H9 (cell line): ENCODE results near the gene HSPA12A. TPM values are rescaled to one million over a fixed set of nuclear protein-coding genes. Genes with fewer than 3 reads are reported as not detected.

Source experiments
- DNase-seq: peaks from one replicate; pipeline ENCODE4 v3.0.0-alpha.2; 2017
- H2AFZ ChIP-seq: one replicate; pipeline ENCODE4 v1.6.1; 2013; ENCODE audit warnings: mild to moderate bottlenecking, low read length, control low read depth, moderate library complexity
- H2AK5ac ChIP-seq: 2 replicates; pipeline ENCODE4 v1.6.1; 2013; ENCODE audit warnings: low read length, control low read depth, mixed read lengths; ENCODE audit not compliant: insufficient read length
- H2BK120ac ChIP-seq: one replicate; pipeline ENCODE4 v1.6.1; 2013; ENCODE audit warnings: low read depth, mild to moderate bottlenecking, low read length, control low read depth, inconsistent platforms; ENCODE audit not compliant: poor library complexity, severe bottlenecking
- H2BK12ac ChIP-seq: 2 replicates; pipeline ENCODE4 v1.6.1; 2013; ENCODE audit warnings: low read length, control low read depth, mixed read lengths, low read depth; ENCODE audit not compliant: insufficient read length
- H2BK15ac ChIP-seq: 2 replicates; pipeline ENCODE4 v1.6.1; 2013; ENCODE audit warnings: low read depth, low read length, control low read depth
- H2BK20ac ChIP-seq: one replicate; pipeline ENCODE4 v1.6.1; 2013; ENCODE audit warnings: low read depth, mild to moderate bottlenecking, low read length, control low read depth, inconsistent platforms; ENCODE audit not compliant: poor library complexity, severe bottlenecking
- H2BK5ac ChIP-seq: 2 replicates; pipeline ENCODE4 v1.6.1; 2013; ENCODE audit warnings: low read length, control low read depth, mixed read lengths; ENCODE audit not compliant: insufficient read length
- H3K14ac ChIP-seq: 2 replicates; pipeline ENCODE4 v1.6.1; 2013; ENCODE audit warnings: low read length, control low read depth; ENCODE audit not compliant: insufficient read depth
- H3K18ac ChIP-seq: 2 replicates; pipeline ENCODE4 v1.6.1; 2013; ENCODE audit warnings: low read depth, mild to moderate bottlenecking, mixed read lengths, low read length, control low read depth; ENCODE audit not compliant: insufficient read length
- H3K23ac ChIP-seq: 2 replicates; pipeline ENCODE4 v1.6.1; 2013; ENCODE audit warnings: low read length, control low read depth, mixed read lengths, low read depth; ENCODE audit not compliant: insufficient read length
- H3K23me2 ChIP-seq: 2 replicates; pipeline ENCODE4 v1.6.1; 2013; ENCODE audit warnings: low read depth, mild to moderate bottlenecking, mixed read lengths, low read length, control low read depth; ENCODE audit not compliant: insufficient read length, poor library complexity, severe bottlenecking
- H3K27ac ChIP-seq: 2 replicates; pipeline ENCODE4 v1.5.1; 2013; ENCODE audit warnings: low read length, control low read depth, mixed read lengths, low read depth; ENCODE audit not compliant: insufficient read length
- H3K27me3 ChIP-seq: 2 replicates; pipeline ENCODE4 v1.6.1; 2013; ENCODE audit warnings: low read length, control low read depth, inconsistent platforms; ENCODE audit not compliant: insufficient read depth
- H3K4ac ChIP-seq: 2 replicates; pipeline ENCODE4 v1.6.1; 2013; ENCODE audit warnings: low read depth, mild to moderate bottlenecking, control low read depth, inconsistent platforms, low read length, moderate library complexity
- H3K4me1 ChIP-seq: 2 replicates; pipeline ENCODE4 v1.6.1; 2013; ENCODE audit warnings: low read length, control low read depth, inconsistent platforms; ENCODE audit not compliant: insufficient read depth
- H3K4me2 ChIP-seq: 2 replicates; pipeline ENCODE4 v1.6.1; 2013; ENCODE audit warnings: low read length, control low read depth, mixed read lengths; ENCODE audit not compliant: insufficient read length, insufficient read depth
- H3K56ac ChIP-seq: 2 replicates; pipeline ENCODE4 v1.6.1; 2013; ENCODE audit warnings: low read depth, mild to moderate bottlenecking, mixed read lengths, low read length, control low read depth; ENCODE audit not compliant: insufficient read length
- H3K79me1 ChIP-seq: 2 replicates; pipeline ENCODE4 v1.6.1; 2013; ENCODE audit warnings: low read depth, mild to moderate bottlenecking, moderate library complexity, low read length, control low read depth, inconsistent platforms; ENCODE audit not compliant: insufficient read depth, poor library complexity, severe bottlenecking
- H3K79me2 ChIP-seq: 2 replicates; pipeline ENCODE4 v1.6.1; 2013; ENCODE audit warnings: low read length, control low read depth, inconsistent platforms; ENCODE audit not compliant: insufficient read depth
- H3K9ac ChIP-seq: 2 replicates; pipeline ENCODE4 v1.6.1; 2013; ENCODE audit warnings: low read length, control low read depth, mixed read lengths; ENCODE audit not compliant: insufficient read length; ENCODE audit errors: extremely low read depth
- H3K9me3 ChIP-seq: one replicate; pipeline ENCODE4 v1.6.1; 2013; ENCODE audit warnings: low read depth, low read length, inconsistent platforms; ENCODE audit not compliant: control insufficient read depth
- H3T11ph ChIP-seq: one replicate; pipeline ENCODE4 v1.6.1; 2013; ENCODE audit warnings: mild to moderate bottlenecking, low read length, control low read depth, inconsistent platforms
- H4K20me1 ChIP-seq: one replicate; pipeline ENCODE4 v1.6.1; 2013; ENCODE audit not compliant: control insufficient read depth, insufficient read length, insufficient read depth
- H4K5ac ChIP-seq: 2 replicates; pipeline ENCODE4 v1.6.1; 2013; ENCODE audit warnings: low read depth, mild to moderate bottlenecking, mixed read lengths, low read length, control low read depth; ENCODE audit not compliant: insufficient read length
- H4K8ac ChIP-seq: replicated peaks from 2 replicates; pipeline ENCODE4 v1.6.1; 2013; ENCODE audit warnings: low read length, control low read depth, mixed read lengths, low read depth; ENCODE audit not compliant: insufficient read length
- H4K91ac ChIP-seq: 2 replicates; pipeline ENCODE4 v1.6.1; 2013; ENCODE audit warnings: low read depth, mild to moderate bottlenecking, moderate library complexity, mixed read lengths, low read length, control low read depth; ENCODE audit not compliant: insufficient read length
- H3K27ac Mint-ChIP-seq, 3 experiments: 2 replicates in 2 of 3; 3 replicates in 1 of 3; pipeline ENCODE4 v1.8.0; 2020 to 2021; ENCODE audit warnings: mixed read lengths in 3 of 3, mild to moderate bottlenecking in 1 of 3, moderate library complexity in 1 of 3
- H3K27me3 Mint-ChIP-seq: 2 replicates; pipeline ENCODE4 v1.8.0; 2021; ENCODE audit warnings: low read depth, mild to moderate bottlenecking, moderate library complexity, mixed read lengths
- H3K36me3 Mint-ChIP-seq, 3 experiments: 2 replicates in 2 of 3; 3 replicates in 1 of 3; pipeline ENCODE4 v1.8.0; 2020 to 2021; ENCODE audit warnings: low read depth in 3 of 3, mixed read lengths in 3 of 3; ENCODE audit not compliant: insufficient read depth in 1 of 3
- H3K4me1 Mint-ChIP-seq, 2 experiments: 2 replicates each; pipeline ENCODE4 v1.8.0; 2020; ENCODE audit warnings: mixed read lengths in 2 of 2
- H3K4me3 Mint-ChIP-seq, 2 experiments: 2 replicates in 1 of 2; 3 replicates in 1 of 2; pipeline ENCODE4 v1.8.0; 2020 to 2021; ENCODE audit warnings: mild to moderate bottlenecking in 2 of 2, mixed read lengths in 2 of 2, moderate library complexity in 1 of 2
- H3K9me3 Mint-ChIP-seq, 2 experiments: 2 replicates in 1 of 2; 3 replicates in 1 of 2; pipeline ENCODE4 v1.8.0; 2020; ENCODE audit warnings: mild to moderate bottlenecking in 2 of 2, mixed read lengths in 2 of 2, moderate library complexity in 1 of 2
- WGBS: extraction: QIAGEN DNeasy Blood & Tissue Kit; methylation state at CpG from one replicate; pipeline ENCODE4 v1.1.7; 2013; ENCODE audit warnings: missing lambda C conversion rate, low lambda C conversion rate, mixed read lengths; ENCODE audit not compliant: insufficient read length; ENCODE audit errors: extremely low coverage; 5-methylcytosine and 5-hydroxymethylcytosine counted together
- total RNA-seq: library from RNA; stranded (reverse); gene quantifications from 2 replicates; pipeline ENCODE4 v1.2.1, GENCODE V29; 2021
- TF ChIP-seq, protein P1 (sequence below): fragments of 200-600 bp; sonication (generic); conservative IDR thresholded peaks from 3 replicates; pipeline ENCODE4 v1.8.0; 2021; ENCODE audit warnings: antibody characterized with exemption, mild to moderate bottlenecking

HSPA12A gene
- total RNA-seq, 1 experiment from 2014 or later = 3.2 TPM

DNA sequence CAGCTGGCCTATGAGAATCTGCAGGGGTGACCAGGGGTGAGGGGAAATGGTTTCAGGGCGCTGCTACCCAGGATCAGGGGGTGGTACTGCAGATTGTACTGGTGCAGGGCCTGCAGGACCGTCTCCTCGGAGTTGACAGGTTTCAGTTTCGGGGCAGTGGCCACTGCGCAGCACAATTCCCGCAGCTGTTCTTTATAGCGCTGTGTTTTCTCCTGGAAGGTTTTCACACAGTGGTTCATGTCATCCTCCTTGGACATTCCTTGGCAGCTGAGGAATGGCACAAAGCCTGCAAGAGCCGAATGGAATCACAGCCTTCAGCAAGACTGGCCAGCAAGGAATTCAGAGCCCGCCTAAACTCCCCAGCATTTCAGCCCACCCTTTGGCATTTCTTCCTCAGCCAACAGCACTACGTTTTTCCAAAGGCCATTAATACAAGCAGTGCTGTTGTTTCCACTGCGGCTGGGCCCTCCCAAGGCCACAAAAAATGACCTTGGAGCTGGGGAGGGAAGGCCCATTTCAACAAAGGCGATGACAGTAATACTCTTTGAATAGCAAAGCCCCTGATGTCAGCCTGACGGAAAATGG, 76.7 kb downstream of the HSPA12A start:
- Histone ChIP-seq H3K79me2 (0 out of 2 replicates have a peak, but pooled peaks cover 2% of the 10 kb centered on the region), H3K27ac (no peak overlapping the region), H3K4ac (no peak overlapping the region), H3K4me1 (peaks cover 5% of the 10 kb centered on the region; the same call in 1 of the 2 replicates), H3K9ac (no peak overlapping the region), H2BK15ac (no peak overlapping the region), H2AK5ac (no peak overlapping the region), H3K18ac (no peak overlapping the region), H3K14ac (no peak overlapping the region), H3K9me3 (no peaks in the 10 kb centered on the region), H2BK20ac (no peak overlapping the region), H2BK120ac (no peak overlapping the region), H4K5ac (no peak overlapping the region), H4K91ac (no peak overlapping the region), H4K20me1 (no peaks in the 10 kb centered on the region), H3K4me2 (no peak overlapping the region), H3K23me2 (peaks cover 8% of the 10 kb centered on the region), H2AFZ (no peak overlapping the region), H3K56ac (no peak overlapping the region), H3K27me3 (no peaks in the 10 kb centered on the region), H3T11ph (no peak overlapping the region), H2BK5ac (no peak overlapping the region), H4K8ac (no peak overlapping the region), H2BK12ac (no peak overlapping the region), H3K23ac (no peak overlapping the region), H3K79me1 (no peaks in the 10 kb centered on the region)
- peaks cover 11 to 16% of the 10 kb centered on the region in 2 experiments for H3K4me1 Mint-ChIP-seq
- H3K4me3 Mint-ChIP-seq = no peak overlapping the region
- H3K27ac Mint-ChIP-seq = no peak overlapping the region
- H3K27me3 Mint-ChIP-seq = no peaks in the 10 kb centered on the region
- WGBS = no CpG with 5 or more reads among the region's 13 CpGs
- H3K36me3 Mint-ChIP-seq = peaks cover 11 to 50% (median 44%) of the 10 kb centered on the region in 3 experiments; a peak in 6 of 7 replicates
- peak; percentile 18 for DNase-seq
- TF ChIP-seq, protein P1, sequence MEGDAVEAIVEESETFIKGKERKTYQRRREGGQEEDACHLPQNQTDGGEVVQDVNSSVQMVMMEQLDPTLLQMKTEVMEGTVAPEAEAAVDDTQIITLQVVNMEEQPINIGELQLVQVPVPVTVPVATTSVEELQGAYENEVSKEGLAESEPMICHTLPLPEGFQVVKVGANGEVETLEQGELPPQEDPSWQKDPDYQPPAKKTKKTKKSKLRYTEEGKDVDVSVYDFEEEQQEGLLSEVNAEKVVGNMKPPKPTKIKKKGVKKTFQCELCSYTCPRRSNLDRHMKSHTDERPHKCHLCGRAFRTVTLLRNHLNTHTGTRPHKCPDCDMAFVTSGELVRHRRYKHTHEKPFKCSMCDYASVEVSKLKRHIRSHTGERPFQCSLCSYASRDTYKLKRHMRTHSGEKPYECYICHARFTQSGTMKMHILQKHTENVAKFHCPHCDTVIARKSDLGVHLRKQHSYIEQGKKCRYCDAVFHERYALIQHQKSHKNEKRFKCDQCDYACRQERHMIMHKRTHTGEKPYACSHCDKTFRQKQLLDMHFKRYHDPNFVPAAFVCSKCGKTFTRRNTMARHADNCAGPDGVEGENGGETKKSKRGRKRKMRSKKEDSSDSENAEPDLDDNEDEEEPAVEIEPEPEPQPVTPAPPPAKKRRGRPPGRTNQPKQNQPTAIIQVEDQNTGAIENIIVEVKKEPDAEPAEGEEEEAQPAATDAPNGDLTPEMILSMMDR = no peak
- no peaks in the 10 kb centered on the region for H3K9me3 Mint-ChIP-seq
